ENCODE measurements around the gene PLAC8. TPM values are rescaled to one million over a fixed set of nuclear protein-coding genes. Genes with fewer than 3 reads are reported as not detected.

The PLAC8 gene
- total RNA-seq, 3 donors from 2014 or later = 1.1 to 7.9 (median 4.5) TPM

DNA sequence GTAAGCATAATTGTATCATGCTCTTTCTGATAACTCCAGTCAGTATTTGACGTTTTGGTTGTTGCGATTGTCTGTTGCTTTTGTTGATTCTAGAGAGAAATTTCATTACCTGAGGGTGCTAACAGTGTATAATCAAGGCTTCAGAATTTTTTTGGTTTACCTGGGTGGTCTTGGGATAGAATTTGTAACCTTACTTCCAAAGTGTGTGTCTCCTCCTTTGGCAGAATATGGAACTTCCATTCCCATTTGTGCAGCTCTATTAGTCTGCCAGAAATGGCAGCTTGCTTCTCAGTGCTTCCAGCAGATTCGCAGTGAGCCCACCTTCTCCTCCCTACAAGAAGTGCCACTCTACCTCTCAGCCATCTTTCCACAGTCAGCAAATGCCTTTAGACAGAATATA lies 74.3 kb downstream of the PLAC8 start:
- intact Hi-C loops (cut with DNase I; ENCODE audit: low total_unique reads) = no loop called here
- no peak overlapping the region for H3K27ac ChIP-seq
- TF ChIP-seq POLR2AphosphoS5 (IDR thresholded peaks at IDR 0.05) = no peak
- TF ChIP-seq, protein P1, sequence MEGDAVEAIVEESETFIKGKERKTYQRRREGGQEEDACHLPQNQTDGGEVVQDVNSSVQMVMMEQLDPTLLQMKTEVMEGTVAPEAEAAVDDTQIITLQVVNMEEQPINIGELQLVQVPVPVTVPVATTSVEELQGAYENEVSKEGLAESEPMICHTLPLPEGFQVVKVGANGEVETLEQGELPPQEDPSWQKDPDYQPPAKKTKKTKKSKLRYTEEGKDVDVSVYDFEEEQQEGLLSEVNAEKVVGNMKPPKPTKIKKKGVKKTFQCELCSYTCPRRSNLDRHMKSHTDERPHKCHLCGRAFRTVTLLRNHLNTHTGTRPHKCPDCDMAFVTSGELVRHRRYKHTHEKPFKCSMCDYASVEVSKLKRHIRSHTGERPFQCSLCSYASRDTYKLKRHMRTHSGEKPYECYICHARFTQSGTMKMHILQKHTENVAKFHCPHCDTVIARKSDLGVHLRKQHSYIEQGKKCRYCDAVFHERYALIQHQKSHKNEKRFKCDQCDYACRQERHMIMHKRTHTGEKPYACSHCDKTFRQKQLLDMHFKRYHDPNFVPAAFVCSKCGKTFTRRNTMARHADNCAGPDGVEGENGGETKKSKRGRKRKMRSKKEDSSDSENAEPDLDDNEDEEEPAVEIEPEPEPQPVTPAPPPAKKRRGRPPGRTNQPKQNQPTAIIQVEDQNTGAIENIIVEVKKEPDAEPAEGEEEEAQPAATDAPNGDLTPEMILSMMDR (IDR thresholded peaks at IDR 0.05) = no peak
- no peak for TF ChIP-seq POLR2A (IDR thresholded peaks at IDR 0.05)
- H3K36me3 ChIP-seq = no peaks in the 10 kb centered on the region
- H3K9me3 ChIP-seq = no peaks in the 10 kb centered on the region
- DNase-seq (ENCODE audit: low spot score in 2 of 2) = no peak
- H3K4me3 ChIP-seq = no peak overlapping the region
- no peaks in the 10 kb centered on the region for H3K4me1 ChIP-seq
- no peaks in the 10 kb centered on the region for H3K27me3 ChIP-seq

Other genes with a start within 250 kb of the PLAC8 start
- 100 to 1,000 TPM; 186 to 234 (median 231) TPM for gene SEC31A, start 223.6 kb downstream of the PLAC8 start, total RNA-seq
- gene THAP9, start 214.0 kb downstream of the PLAC8 start, total RNA-seq = 1 to 10 TPM; 3.7 to 8.6 (median 5.2) TPM
- gene LIN54, start 103.9 kb downstream of the PLAC8 start, total RNA-seq = 10 to 100 TPM in 2 of 3 donors, 1 to 10 TPM in 1; 9.8 to 14.0 (median 11.7) TPM
- 10 to 100 TPM; 55.8 to 67.9 (median 56.4) TPM for gene COPS4, start 79.5 kb downstream of the PLAC8 start, total RNA-seq
- 10 to 100 TPM in 1 of 3 donors, 1 to 10 TPM in 2; 8.6 to 10.8 (median 9.4) TPM for gene COQ2, start 170.1 kb upstream of the PLAC8 start, total RNA-seq
- gene HPSE, start 220.1 kb upstream of the PLAC8 start, total RNA-seq = 1 to 10 TPM; 1.3 to 3.8 (median 1.6) TPM